Measurements from ENCODE around the gene ARG2.

GRCh38 chr14:67574806-67575205 lies 44.9 kb upstream of the ARG2 start:
- TF ChIP-seq EZH2phosphoT487 (IDR thresholded peaks at IDR 0.05; ENCODE audit: low read length) (no peak), CTCF (IDR thresholded peaks at IDR 0.05; ENCODE audit: low read length) (no peak)
